DMS53 treated with DMSO at 0.1 percent for 48 hours (cell line): Measurements from ENCODE around the gene LAG3.
A peak's percentile ranks its signal among the peaks of the same experiment; 100 is the strongest.

Source experiments
- DNase-seq: peaks from one replicate; lab custom pipeline; 2025; ENCODE audit not compliant: unreplicated experiment; lab: John Stamatoyannopoulos, UW

Gene LAG3

DNA sequence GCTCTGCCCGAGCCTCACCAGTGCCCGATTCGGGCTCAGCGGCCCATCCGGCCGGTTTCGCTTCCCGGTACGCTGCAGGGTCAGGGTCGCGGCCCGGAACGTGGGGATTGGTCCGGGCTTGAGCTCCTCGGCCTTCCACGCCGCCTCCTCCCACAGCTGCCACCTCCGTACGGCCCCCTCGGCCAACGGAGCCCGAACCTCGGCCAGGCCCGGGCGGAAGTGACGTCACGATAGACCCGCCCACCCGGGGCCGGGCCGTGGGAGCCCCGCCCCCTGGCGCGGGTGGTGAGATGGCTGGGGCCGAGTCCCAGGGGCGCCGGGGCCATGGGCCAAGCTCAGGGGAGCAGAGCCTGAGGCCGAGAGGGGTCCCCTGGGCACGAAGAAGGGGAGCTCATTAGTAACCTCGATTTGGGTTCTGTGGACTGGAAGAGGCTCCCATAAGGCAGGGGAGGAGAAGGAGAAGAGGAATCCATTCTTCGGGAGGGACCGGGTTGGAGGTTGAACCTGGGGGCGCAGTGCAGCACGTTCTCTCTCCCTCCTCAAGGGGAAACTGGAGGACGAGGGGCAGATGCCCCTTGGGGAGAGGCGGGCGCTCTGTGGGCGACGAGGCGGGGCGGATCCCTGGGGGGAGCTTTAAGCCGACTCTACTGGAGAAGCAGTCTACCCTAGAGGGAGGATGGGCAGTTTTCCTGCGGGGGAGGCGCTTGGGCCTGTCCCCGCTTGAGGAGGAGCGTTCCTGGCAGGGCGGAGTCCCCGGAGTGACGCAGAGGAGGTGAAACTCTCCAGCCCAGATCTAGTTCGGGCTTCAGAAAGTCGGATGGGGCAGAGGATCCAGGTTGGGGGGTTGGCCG lies 19.2 kb upstream of the LAG3 start, which contains the start of gene MLF2:
MLF2 (minus strand) TSS at position 221 of the 851 bp plus-strand sequence. CDS start 807 bp downstream, outside the sequence.
- DNase-seq = peak; percentile 99

DNA sequence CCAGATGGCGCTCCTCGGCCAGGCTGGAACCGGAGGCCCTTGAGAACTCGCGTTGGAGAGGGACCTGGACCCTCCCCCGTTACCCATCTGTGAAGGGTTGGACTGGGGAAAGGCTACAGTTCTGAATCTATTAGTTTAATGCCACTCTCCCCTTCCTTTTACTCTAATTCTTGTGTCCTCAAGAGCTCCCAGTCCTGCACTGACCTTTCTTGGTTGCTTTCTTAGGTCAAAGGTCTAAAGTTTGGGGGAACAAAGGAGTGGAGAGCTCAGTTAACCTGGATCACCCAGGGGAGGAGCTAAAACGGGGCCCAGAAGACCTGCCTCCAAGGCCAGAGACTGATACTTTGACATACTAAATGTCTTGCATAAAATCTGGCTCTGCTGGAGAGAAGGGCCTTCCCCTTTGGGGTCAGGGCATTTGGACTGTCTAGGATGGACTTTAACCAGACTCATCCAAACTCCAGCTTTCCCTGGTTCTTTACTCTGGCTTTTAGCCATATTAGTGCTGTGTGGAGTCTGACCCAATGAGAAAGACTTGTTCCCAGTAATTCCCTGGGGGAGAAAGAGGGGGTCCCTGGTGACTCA lies 18.5 kb upstream of the LAG3 start:
- no peak for DNase-seq

DNA sequence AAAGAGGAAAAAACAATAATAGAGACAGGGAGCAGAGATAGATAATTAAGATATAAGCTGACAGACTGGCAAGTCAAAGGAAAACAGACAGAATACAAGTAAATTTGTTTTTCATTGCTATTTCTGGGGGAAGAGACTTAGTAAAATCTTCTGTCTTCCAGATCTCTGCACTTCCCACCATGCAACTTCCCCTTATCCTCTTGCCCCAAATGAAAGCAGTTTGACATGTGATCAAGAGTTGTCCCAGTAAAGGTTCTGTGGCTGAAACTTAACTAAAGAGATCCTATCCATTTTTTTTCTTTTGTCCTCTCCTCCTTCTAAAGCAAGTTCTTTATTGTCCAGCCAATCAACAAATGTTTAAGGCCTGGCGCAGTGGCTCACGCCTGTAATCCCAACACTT lies 17.9 kb upstream of the LAG3 start:
- DNase-seq = no peak

DNA sequence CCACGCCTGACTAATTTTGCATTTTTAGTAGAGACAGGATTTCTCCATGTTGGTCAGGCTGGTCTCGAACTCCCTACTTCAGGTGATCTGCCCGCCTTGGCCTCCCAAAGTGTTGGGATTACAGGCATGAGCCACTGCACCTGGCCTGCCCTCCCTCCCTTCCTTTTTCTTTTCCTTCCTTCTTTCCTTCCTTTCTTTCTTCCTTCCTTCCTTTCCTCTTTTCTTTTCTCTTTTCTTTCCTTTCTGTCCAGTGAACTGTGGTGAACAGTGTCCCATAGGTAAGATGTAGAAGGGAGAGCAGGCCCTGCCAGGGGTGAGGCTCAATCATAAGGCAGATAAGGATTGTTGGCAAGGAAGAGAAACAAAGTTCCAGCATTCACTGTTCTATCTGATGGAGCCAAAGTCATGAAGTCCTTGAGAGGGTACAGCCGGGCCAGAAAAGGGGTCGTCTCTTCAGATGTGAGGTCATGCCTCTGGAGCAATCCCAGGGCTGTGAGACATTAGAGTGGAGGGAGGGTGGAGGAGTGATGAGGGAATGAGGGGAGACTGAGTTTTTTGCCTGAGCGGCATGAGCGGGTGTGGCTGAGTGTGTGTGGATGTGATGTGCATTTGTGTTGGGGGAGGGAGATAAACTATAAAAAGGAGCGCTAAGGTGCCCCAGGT lies 15.2 kb upstream of the LAG3 start:
- DNase-seq = no peak

DNA sequence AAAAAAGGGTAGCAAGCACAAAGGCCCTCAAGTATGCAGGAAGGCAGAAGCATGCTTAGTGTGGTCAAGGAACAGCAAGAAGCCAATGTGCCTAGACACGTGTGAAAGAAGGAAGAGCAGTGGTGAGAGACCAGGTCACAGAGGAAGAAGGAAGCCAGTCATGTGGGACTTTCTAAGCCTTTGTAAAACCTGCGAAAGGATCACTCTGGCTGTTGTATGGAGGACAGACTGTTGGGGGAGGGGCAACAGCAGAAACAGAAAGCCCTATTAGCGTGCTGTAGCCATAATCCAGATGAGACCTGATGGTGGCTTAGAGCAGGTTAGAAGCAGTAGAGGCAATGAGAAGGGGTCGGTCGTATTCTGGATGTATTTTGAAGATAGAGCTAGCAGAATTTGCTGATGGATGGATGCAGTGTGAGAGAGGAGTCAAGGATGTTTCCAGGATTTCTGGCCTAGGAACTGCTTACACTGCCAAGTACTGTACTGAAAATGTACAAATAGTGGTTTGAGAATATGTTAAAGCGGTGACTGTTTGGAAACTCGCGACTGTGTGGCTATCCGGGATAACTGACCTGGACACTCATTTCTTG lies 13.7 kb upstream of the LAG3 start:
- DNase-seq = no peak

DNA sequence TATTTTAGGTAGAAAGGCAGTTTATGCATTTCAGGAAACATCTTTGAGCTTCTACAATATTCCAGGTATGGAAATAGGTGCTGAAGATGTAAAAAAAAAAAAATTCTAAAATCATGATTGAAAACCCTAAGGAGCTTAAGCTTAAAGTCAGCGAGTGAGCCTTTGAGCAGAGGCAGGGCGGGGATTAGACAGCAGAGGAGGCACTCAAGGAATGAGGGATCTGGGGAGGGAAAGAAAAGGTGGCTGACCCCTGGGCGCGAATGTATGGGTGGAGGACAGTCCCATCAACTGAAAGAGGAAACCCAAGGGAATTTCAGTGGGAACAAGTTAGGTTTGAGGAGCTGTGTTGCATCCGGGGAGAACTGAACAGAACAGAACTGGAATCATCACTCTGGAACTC lies 12.6 kb upstream of the LAG3 start:
- DNase-seq = no peak

DNA sequence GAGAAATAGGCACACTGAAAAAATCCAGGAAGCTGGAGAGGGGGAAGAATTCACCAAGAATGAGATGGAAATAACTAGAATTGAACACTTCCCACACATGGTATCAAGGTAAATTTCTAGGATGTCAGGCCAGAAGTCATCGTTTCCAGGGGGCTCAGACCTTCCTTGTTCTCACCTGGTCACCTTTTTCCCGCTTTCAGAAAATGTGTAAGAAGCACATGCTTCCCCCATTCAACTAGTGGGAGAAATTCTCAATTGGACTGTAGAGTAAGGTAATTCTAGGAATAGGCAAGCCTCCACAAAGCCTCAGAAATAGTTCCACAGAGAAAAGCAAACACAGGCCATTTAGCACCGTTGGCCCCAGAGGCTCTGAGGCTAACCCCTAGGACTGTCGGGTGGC lies 8.9 kb upstream of the LAG3 start:
- DNase-seq = no peak

DNA sequence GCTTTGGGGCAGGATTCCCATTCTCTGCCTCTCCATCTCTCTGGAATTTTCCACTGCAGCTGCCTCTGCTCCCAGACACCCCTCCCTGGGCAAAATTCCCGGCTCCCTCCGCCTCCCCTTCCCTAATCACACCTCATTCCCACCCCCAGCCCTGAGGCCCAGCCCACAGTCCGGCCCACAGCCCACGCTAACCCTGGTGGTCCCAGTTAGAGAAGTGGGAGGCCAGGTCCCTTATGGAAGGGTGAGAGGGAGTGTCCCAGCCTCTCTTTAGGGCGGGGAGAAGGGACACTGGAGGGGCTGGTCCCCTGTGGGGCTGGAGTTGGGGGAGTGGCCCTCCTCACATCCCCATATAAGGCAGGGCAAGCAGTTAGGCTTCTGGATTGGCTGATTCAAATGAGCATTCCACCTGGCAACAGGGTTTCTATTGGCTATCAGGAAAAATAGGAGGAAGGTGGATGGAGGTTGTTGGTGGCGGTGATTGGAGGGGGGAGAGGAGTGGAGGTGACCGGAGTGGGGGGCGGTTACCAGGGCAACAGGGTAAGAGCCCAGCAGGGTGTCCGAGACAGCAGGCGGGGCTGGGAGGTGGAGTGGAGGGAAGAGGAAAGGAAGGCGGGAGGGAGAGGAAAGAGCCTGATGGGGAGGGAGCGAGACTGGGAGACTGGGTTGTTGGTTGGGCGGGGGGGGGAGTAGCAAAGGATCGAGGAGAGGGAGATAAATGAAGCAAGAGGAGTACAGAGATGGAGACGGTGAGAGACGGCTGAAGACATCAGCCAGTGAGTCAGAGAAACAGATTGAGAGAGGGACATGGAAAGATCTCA lies 8.1 kb upstream of the LAG3 start:
- peak; percentile 96 for DNase-seq

DNA sequence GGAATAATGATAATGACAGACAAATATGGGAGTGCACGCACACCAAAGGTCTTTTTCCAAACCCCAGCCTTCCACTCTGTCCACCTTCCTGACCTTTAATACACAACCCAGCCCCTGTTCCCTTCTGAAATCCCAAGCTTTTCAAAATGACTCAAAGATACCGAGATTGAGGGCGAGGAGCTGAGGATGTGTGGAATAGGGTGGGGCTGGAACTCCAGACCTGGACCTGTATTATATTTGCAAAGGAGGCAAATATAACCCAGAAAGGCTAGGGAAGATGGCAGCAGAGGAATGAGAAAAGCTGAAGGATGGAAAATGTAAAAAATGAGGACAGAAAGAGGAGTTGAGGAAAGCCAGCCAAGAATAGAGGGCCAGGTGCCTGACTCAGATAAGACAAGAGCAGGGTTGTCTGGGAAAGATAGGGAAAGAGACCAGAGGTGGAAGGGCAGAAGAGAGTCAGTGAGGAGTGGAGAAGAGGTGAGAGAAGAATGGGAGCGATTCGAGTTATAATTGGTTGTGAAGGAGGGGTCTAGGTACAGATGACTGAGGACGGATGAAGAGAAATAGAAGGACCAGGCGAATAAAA lies 7.2 kb upstream of the LAG3 start:
- no peak for DNase-seq

DNA sequence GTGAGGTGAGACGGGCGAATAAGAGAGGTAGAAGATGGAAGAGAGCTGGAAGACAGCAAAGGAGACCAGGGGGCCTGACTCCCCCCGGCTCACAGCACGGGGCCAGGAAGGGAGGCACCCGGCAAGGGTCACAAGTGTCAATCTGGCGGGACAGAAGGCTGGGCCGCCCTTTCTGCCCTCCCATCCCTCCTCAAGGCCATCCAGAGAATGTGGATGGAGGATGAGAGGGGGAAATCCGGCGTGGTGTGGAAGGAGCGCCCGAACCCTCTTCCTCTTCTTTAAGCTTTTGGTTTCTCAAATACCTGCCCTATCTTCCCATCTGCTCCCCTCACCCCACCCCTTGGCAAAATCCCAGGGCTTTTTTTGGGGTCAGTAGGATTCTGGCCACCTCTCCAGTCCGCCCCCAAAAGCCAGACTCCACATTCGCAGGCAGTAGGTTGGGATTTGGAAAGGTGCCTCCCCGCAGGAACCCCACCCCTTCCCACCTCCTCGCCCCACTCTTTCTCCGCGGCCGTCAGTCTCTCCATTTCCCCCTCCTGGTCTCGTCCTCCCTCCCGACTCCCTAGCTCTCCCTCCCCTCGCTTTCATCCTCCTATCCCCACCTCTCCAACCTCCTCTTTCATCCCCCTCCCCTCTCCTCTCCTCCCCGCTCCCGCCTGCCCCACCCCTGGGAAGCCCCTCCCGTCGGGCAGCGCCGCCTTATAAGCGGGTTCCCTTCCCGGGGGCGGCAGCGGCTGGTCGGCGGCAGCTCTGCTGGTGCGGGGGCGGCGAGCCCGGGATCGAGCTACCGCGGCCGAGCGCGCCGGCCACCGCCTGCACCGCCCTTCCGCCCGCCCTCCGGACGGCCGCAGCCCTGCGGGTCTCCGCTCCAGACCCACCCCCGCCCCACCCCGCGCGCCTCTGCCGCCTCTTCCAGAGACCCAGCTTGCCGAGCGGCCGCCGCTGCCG lies 6.4 kb upstream of the LAG3 start, which contains the start of gene PTMS:
PTMS (plus strand) TSS at position 730 of the 948 bp plus-strand sequence. CDS start 343 bp downstream, outside the sequence.
- DNase-seq = peak; percentile 47

DNA sequence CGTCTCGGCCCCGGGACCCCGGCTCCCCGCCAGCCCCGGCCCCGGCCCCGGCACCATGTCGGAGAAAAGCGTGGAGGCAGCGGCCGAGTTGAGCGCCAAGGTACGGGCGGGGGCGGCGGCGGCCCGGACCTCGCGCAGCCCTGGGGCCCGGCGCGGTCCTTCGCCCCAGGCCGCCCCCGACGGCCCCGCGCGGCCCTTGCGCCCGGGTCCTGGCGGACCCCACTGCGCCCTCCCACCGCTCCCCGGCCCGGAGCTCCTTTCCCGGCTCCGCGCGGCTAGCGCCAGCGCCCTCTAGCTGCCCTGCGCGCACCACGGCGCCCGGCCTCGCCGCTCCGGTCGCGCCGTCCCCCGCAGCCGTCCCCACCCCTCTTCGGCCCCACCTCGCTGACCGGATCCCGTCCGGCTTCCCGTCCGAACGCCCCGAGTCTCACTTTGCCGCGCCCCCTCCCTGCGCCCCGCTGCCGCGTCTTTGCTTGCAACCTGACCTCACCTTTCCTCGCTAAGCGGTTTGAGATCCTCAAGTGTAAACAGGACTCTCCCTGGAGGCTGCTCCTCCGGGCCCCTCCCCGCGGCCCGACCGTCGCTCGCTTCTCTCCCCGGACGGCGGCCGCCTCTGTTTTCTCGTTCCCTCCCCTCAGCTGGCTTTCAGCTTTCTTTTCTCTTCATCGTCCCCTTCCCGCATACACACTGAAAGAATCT lies 5.5 kb upstream of the LAG3 start:
- peak; percentile 87 for DNase-seq

DNA sequence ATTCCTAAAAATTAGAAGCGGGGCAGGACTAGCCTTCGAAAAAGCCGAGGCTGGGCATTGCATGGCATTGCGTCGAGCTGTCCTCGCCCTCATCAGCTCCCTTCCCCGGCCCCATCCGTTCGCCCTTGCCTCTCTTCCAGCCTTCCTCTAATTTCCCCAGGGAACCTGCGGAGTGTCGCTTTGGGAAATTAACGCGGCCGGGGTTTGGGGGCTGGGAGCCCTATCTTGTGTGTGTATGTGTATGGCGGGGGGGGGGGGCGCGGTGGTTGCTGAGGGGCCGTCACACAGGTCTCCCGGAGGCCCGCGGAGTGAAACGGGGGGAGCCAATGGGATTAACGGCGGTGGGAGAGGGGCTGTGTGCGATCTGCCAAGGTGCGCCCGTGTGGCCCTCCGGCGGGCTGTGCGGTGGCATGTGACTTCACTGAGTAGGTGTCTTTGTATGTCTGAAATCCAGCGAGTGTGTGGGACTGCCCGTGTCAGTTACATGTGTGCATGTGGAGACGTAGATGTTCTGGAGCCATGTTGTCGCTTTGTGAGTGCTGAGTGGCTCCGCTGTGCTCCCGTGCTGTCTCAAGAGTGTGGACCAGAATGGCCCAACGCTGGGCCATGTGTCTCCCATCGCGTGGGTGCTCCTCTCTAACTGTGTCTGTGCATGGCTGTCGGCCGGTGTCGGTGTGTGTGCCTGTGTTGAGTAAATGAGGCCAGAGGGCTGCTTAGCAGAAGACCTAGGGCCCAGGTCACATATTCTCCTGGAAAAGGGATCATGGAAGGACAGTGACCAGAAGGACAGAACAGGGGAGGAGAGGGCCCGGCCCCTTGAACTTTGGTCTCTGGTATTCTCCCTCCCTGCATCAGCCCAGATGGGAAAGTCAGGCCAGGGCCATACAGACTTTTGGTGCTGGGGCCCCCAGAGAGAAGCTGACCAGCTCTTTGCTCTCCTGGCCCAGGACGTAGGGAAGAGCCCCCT lies 4.7 kb upstream of the LAG3 start:
- no peak for DNase-seq

DNA sequence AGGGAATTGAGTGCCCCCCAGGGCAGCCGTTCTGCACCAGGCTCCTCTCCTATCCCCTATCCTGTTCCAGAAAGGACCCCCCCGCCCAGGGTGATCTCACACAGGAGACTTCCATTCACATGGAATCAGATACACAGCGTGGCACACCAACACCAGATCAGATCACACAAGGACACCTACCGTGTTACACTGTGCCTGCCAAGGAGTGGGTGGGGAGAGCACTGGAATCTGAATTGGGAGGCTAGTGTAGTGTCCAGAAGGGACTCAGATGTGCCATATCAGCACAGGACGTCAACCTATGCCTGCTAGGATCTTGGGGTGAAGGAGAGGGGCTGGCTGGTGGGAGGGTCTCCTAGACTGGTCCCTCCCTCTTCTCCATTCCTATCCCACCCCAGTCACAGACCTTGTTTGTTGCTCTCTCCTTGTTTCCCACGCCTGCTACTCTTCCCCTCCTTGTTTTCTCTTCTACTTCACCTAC lies 3.8 kb upstream of the LAG3 start:
- no peak for DNase-seq

DNA sequence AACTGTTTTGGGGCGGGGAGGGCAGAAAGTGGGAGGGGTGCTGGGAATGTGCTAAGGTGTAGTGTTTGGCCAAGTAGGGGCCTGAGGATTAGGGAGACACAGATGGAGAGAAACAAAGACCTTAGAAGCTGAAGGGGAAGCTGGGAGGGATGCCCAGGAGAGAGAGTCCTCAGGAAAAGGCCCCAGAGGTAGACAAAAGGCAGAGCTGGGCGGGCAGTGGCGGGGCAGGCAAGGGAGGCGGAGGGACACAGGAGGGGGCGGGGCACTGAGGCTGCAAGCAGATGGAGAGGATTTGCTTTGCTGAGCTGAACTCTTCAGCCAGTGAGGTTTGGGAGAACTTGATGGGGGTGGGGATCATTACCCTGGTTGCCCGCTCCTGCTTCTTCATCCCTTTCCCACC lies 3.3 kb upstream of the LAG3 start:
- peak; percentile 36 for DNase-seq

DNA sequence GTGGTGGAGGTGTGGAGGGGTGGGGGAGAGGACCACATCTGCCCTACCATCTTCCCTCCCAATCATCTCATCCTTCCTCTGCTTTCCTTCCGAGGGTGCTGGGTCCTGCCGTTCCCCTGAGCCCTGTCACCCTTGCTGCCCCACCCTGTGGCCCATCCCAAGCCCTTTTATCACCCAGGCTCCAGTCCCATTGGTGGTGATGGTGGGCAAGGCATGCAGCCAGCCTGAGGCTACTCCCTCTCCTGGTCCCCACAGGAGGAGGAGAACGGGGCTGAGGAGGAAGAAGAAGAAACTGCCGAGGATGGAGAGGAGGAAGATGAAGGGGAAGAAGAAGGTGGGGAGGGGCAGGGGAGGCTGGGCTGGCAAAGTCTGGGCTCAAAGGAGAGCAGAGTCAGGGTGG lies 2.7 kb upstream of the LAG3 start:
- DNase-seq = no peak

DNA sequence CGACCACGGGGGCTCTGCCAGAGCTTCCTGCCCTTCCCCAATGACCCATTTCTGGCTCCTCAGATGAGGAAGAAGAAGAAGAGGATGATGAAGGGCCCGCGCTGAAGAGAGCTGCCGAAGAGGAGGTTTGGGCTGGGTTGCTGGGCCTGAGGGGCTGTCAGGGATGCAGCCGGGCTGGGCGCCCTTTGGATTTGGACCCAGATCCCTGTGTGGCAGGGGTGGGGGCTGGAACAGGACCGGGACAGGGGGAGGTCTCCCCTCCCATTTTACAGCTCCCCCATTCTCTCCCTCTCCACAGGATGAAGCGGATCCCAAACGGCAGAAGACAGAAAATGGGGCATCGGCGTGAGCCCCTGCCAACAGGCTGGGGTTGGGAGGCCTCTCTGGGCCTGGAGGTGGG lies 2.2 kb upstream of the LAG3 start:
- DNase-seq = no peak

DNA sequence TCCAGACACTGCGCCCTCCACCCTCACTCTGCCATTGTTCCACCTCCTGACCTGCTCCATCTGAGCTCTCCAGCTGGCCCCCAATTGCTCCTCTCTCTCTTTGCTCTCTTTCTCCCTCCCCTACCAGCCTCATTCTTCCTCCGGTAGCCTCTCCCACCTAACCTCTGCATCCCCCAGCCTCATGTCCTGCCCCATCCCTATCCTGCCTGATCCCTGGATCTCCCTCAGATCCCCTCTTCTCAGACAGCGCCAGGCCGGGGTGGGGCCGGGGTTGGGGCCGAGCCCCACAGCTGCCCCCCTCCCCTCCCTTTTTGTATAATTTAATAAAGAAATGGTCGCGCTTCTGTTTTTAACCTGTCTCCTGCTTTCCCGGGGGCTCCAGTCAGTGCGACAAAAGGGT lies 1.7 kb upstream of the LAG3 start:
- no peak for DNase-seq
